Fibroblast of skin of scalp (primary cell): ENCODE results near the gene CCDC91.
"Not testable (repeated sequence)": the region's sequence is repeated elsewhere in the genome, so short reads cannot be mapped to it uniquely, and the experiment has no call there.

Experiments used
- DNase-seq: peaks from one replicate; pipeline ENCODE4 v3.0.0-alpha.2; 2013

The CCDC91 gene

GRCh38 chr12:28294300-28294699, 104.0 kb downstream of the CCDC91 start:
- no peak for DNase-seq

GRCh38 chr12:28296287-28296686, 106.0 kb downstream of the CCDC91 start:
- no peak for DNase-seq

GRCh38 chr12:28303192-28303591, 112.9 kb downstream of the CCDC91 start:
- no peak for DNase-seq

GRCh38 chr12:28306535-28306934, 116.3 kb downstream of the CCDC91 start:
- no peak for DNase-seq

GRCh38 chr12:28308891-28309290, 118.6 kb downstream of the CCDC91 start:
- DNase-seq: no peak

- peak; percentile 13 for DNase-seq
Observed at GRCh38 chr12:28313631-28314030, 123.4 kb downstream of the CCDC91 start.

GRCh38 chr12:28316049-28316448, 125.8 kb downstream of the CCDC91 start:
- DNase-seq: no peak

GRCh38 chr12:28318273-28318672, 128.0 kb downstream of the CCDC91 start:
- no peak for DNase-seq

- no peak for DNase-seq
Observed at GRCh38 chr12:28320353-28320752, 130.1 kb downstream of the CCDC91 start.

GRCh38 chr12:28327722-28328121, 137.5 kb downstream of the CCDC91 start:
- DNase-seq: no peak

GRCh38 chr12:28328967-28329366, 138.7 kb downstream of the CCDC91 start:
- DNase-seq: no peak

- DNase-seq: not testable (repeated sequence)
Observed at GRCh38 chr12:28329727-28330126, 139.5 kb downstream of the CCDC91 start.

GRCh38 chr12:28330232-28330631, 140.0 kb downstream of the CCDC91 start:
- DNase-seq: not testable (repeated sequence)

GRCh38 chr12:28331130-28331529, 140.9 kb downstream of the CCDC91 start:
- DNase-seq: no peak

- no peak for DNase-seq
Observed at GRCh38 chr12:28340261-28341045, 150.2 kb downstream of the CCDC91 start.

- no peak for DNase-seq
Observed at GRCh38 chr12:28343713-28344112, 153.5 kb downstream of the CCDC91 start.

GRCh38 chr12:28346567-28346966, 156.3 kb downstream of the CCDC91 start:
- DNase-seq: no peak

GRCh38 chr12:28349196-28349595, 158.9 kb downstream of the CCDC91 start:
- no peak for DNase-seq

GRCh38 chr12:28350502-28350901, 160.2 kb downstream of the CCDC91 start:
- no peak for DNase-seq

- DNase-seq: no peak
Observed at GRCh38 chr12:28351414-28351813, 161.2 kb downstream of the CCDC91 start.

- DNase-seq: no peak
Observed at GRCh38 chr12:28355161-28355560, 164.9 kb downstream of the CCDC91 start.

- DNase-seq: no peak
Observed at GRCh38 chr12:28360253-28360652, 170.0 kb downstream of the CCDC91 start.

- peak; percentile 10 for DNase-seq
Observed at GRCh38 chr12:28367326-28367725, 177.1 kb downstream of the CCDC91 start.

- no peak for DNase-seq
Observed at GRCh38 chr12:28367993-28368392, 177.7 kb downstream of the CCDC91 start.

- no peak for DNase-seq
Observed at GRCh38 chr12:28369483-28369882, 179.2 kb downstream of the CCDC91 start.
